ENCODE measurements around the gene INSRR. TPM values are rescaled to one million over a fixed set of nuclear protein-coding genes. Genes with fewer than 3 reads are reported as not detected.

INSRR gene
- total and polyA plus RNA-seq, 9 of the 15 experiments (the other 6 are each of a cell fraction or from before 2014, with no cell fraction given), result 0.03 to 0.18 (median 0.06) TPM; not detected in 3

GRCh38 chr1:156821801-156822200, 37.1 kb downstream of the INSRR start:
- no TSS peak for BruUV-seq (replicated peaks)
- ChIA-PET CTCF (ENCODE audit: low intra/inter-chr PET ratio) (no interaction called here), POLR2A (interaction anchor here (0.6 to 1.3 kb wide), 3 partner anchors 32 to 241 kb away, joined by 3 to 4 read pairs (median 4); no protein-coding TSS in a partner anchor)
- peaks cover 10 to 16% of the 10 kb centered on the region in 2 experiments; a peak in 3 of 5 replicates for H3K27me3 ChIP-seq (ENCODE audit: control insufficient read depth in 2 of 2, insufficient read depth in 2 of 2, low read length in 2 of 2)
- peaks cover 3 to 6% of the 10 kb centered on the region in 2 experiments; a peak in 4 of 5 replicates for H3K4me1 ChIP-seq (replicated peaks in 1 of 2; ENCODE audit: control insufficient read depth in 2 of 2, insufficient read depth in 2 of 2, low read length in 2 of 2)
- 7% methylated on average over 4 of the region's 4 CpGs for WGBS (ENCODE audit: insufficient coverage, low coverage, missing lambda C conversion rate)
- H4K20me1 ChIP-seq (replicated peaks; ENCODE audit: control insufficient read depth, insufficient read depth, low read length), result no peaks in the 10 kb centered on the region
- no peak overlapping the region for H3K4me3 ChIP-seq
- in situ Hi-C loops (cut with MboI), result no loop called here
- no peak overlapping the region for H3K9ac ChIP-seq (ENCODE audit: insufficient read depth in 1 of 2, low read depth in 2 of 2, low read length in 2 of 2)
- no peak overlapping the region for H3K4me2 ChIP-seq (ENCODE audit: insufficient read depth, low read length)
- FAIRE-seq (peak; percentile 19), ATAC-seq (no peak), DNase-seq (ENCODE audit: extremely low read depth in 1 of 4, low spot score in 3 of 4) (peak in 1 of 4 experiments; percentile 39)
- peak overlapping the region; percentile 53; the same call in 1 of the 2 replicates for H2AFZ ChIP-seq (ENCODE audit: low read depth, low read length)
- no peaks in the 10 kb centered on the region for H3K9me1 ChIP-seq (ENCODE audit: control insufficient read depth, insufficient read depth, low read length)
- no peak overlapping the region for H3K27ac ChIP-seq (ENCODE audit: extremely low read depth, low read depth, low read length)
- no peaks in the 10 kb centered on the region for H3K9me3 ChIP-seq (replicated peaks; ENCODE audit: control insufficient read depth, insufficient read depth, low read depth, low read length)
- intact Hi-C loops (cut with micrococcal nuclease), result no loop called here
- H3K36me3 ChIP-seq (ENCODE audit: control insufficient read depth, insufficient read depth, low read length), result no peaks in the 10 kb centered on the region
- no peaks in the 10 kb centered on the region for H3K79me2 ChIP-seq (ENCODE audit: control insufficient read depth, insufficient read depth, low read length)
- TF ChIP-seq MEF2A (IDR thresholded peaks at IDR 0.05; ENCODE audit: control insufficient read depth, low read depth, low read length) (no peak), NFIC (IDR thresholded peaks at IDR 0.05) (no peak), PCBP2 (IDR thresholded peaks at IDR 0.05; ENCODE audit: low read depth, low read length, poor library complexity, severe bottlenecking) (no peak), MGA (IDR thresholded peaks at IDR 0.05) (0 out of 2 replicates have a peak, but pooled peaks have one; percentile 35), XRCC3 (IDR thresholded peaks at IDR 0.05) (no peak), ZNF830 (CRISPR knock-in tag; IDR thresholded peaks at IDR 0.05) (no peak), EGR1 (conservative IDR thresholded peaks at IDR 0.05) (peak; percentile 48), LARP7 (IDR thresholded peaks at IDR 0.05) (no peak), E2F5 (CRISPR knock-in tag; IDR thresholded peaks at IDR 0.05) (no peak), ARID2 (IDR thresholded peaks at IDR 0.05) (no peak), NEUROD1 (IDR thresholded peaks at IDR 0.05; ENCODE audit: borderline replicate concordance, low read depth, low read length, partially characterized antibody) (no peak), ZNF347 (CRISPR knock-in tag; IDR thresholded peaks at IDR 0.05; ENCODE audit: low read depth) (no peak)

All from K562 (cell line).